Measurements from ENCODE around the gene PCDH11X. TPM values are rescaled to one million over a fixed set of nuclear protein-coding genes. Genes with fewer than 3 reads are reported as not detected.
"Not testable (repeated sequence)": the region's sequence is repeated elsewhere in the genome, so short reads cannot be mapped to it uniquely, and the experiment has no call there.

Gene PCDH11X, protein sequence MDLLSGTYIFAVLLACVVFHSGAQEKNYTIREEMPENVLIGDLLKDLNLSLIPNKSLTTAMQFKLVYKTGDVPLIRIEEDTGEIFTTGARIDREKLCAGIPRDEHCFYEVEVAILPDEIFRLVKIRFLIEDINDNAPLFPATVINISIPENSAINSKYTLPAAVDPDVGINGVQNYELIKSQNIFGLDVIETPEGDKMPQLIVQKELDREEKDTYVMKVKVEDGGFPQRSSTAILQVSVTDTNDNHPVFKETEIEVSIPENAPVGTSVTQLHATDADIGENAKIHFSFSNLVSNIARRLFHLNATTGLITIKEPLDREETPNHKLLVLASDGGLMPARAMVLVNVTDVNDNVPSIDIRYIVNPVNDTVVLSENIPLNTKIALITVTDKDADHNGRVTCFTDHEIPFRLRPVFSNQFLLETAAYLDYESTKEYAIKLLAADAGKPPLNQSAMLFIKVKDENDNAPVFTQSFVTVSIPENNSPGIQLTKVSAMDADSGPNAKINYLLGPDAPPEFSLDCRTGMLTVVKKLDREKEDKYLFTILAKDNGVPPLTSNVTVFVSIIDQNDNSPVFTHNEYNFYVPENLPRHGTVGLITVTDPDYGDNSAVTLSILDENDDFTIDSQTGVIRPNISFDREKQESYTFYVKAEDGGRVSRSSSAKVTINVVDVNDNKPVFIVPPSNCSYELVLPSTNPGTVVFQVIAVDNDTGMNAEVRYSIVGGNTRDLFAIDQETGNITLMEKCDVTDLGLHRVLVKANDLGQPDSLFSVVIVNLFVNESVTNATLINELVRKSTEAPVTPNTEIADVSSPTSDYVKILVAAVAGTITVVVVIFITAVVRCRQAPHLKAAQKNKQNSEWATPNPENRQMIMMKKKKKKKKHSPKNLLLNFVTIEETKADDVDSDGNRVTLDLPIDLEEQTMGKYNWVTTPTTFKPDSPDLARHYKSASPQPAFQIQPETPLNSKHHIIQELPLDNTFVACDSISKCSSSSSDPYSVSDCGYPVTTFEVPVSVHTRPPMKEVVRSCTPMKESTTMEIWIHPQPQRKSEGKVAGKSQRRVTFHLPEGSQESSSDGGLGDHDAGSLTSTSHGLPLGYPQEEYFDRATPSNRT (N-terminal part only)
- under 1 TPM in 1 of 2 donors, not detected in 1; 0.07 TPM for total RNA-seq

DNA sequence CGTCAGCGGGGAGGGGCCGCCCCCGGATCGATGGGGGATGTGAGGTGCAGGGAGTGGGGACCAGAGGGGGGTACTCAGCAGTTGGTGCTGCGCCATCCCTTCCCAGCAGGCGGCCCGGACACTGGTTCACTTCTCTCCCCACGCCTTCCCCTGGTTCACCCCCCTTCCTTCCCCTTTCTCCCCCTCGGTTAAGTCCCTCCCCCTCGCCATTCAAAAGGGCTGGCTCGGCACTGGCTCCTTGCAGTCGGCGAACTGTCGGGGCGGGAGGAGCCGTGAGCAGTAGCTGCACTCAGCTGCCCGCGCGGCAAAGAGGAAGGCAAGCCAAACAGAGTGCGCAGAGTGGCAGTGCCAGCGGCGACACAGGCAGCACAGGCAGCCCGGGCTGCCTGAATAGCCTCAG is at the start of gene PCDH11X:
Gene PCDH11X, plus strand, starts transcription at position 241 of the 400 bp plus-strand sequence. CDS start 56,130 bp downstream, outside the sequence.
- not testable (repeated sequence) for H3K36me3 Mint-ChIP-seq; H3K27me3 Mint-ChIP-seq; H3K4me1 Mint-ChIP-seq (ENCODE audit: low read depth in 2 of 2); ATAC-seq; H3K9me3 Mint-ChIP-seq; H3K4me3 Mint-ChIP-seq; H3K27ac Mint-ChIP-seq; DNase-seq (ENCODE audit: low spot score)

DNA sequence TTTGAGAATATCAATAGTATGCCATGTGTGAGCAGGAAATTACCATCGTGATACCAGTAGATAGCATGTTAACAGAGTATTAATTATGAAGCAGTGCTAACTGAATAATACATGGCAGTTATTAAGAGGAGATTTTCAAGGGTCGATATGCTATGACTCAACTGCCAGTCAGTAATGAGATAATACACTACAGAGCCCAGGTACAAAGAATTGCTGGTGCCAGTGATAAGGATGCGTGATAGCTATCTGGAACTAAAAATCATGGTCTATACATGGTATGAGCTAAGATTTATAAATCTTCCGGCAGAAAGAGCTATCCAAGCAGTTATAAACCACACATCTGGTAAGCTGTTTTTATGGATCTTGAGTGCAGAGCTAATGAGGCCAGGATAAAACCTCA is 31.7 kb upstream of the PCDH11X start:
- not testable (repeated sequence) for H3K27ac Mint-ChIP-seq; H3K27me3 Mint-ChIP-seq; DNase-seq (ENCODE audit: low spot score); H3K36me3 Mint-ChIP-seq; H3K4me1 Mint-ChIP-seq (ENCODE audit: low read depth in 2 of 2); H3K9me3 Mint-ChIP-seq; H3K4me3 Mint-ChIP-seq; ATAC-seq

DNA sequence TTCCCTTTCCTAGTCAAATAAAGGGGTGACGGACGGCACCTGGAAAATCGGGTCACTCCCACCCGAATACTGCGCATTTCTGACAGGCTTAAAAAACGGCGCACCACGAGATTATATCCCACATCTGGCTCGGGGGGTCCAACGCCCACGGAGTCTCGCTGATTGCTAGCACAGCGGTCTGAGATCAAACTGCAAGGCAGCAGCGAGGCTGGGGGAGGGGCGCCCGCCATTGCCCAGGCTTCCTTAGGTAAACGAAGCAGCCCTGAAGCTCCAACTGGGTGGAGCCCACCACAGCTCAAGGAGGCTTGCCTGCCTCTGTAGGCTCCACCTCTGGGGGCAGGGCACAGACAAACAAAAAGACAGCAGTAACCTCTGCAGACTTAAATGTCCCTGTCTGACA is 26.2 kb upstream of the PCDH11X start:
- not testable (repeated sequence) for H3K4me1 Mint-ChIP-seq (ENCODE audit: low read depth in 2 of 2); H3K9me3 Mint-ChIP-seq; H3K27me3 Mint-ChIP-seq; H3K36me3 Mint-ChIP-seq; H3K27ac Mint-ChIP-seq; H3K4me3 Mint-ChIP-seq; DNase-seq (ENCODE audit: low spot score); ATAC-seq

DNA sequence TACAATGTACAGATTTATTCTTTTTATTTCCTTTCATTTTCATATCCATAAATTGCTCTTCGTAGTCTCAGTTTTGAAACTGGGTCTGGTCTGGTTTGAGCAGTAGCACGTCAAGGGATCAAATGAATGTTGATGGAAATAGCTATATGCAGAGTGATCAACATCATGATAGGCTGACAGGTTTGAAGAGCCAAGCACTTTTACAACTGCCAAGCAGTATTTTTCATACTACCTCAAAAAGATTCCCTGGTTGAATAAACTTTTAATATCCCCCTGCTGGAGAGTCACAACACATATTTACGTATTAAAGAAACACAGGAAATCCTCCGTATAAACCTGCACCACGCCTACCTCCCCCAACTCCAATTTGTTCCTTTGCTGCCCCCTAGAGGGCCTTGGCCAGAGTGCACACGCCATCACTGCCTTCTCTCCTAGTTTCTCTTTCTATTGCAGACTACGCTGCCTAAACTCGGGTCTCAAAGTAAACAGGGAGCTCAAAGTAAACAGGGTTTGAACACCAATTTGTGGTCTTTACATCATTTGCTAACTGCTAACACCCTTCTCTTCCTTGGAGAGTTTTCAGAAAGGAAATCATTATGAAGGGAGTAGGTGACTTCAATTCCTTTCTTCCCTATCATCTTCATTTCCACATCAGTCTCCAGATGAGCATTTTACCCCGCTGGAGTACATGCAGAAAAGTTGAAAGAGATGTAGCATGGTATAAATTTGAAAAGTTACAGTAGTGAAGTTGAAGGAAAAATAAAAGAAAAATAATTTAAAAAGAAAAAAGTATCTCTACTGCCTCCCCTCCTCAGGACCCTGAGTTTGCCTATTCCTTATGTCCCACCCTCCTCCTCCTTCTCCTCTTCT is 8.3 kb upstream of the PCDH11X start:
- not testable (repeated sequence) for H3K27ac Mint-ChIP-seq; H3K4me3 Mint-ChIP-seq; H3K36me3 Mint-ChIP-seq; H3K27me3 Mint-ChIP-seq; H3K4me1 Mint-ChIP-seq (ENCODE audit: low read depth in 2 of 2); H3K9me3 Mint-ChIP-seq; DNase-seq (ENCODE audit: low spot score)
- peak in 1 of 2 donors; percentile 65 for ATAC-seq

DNA sequence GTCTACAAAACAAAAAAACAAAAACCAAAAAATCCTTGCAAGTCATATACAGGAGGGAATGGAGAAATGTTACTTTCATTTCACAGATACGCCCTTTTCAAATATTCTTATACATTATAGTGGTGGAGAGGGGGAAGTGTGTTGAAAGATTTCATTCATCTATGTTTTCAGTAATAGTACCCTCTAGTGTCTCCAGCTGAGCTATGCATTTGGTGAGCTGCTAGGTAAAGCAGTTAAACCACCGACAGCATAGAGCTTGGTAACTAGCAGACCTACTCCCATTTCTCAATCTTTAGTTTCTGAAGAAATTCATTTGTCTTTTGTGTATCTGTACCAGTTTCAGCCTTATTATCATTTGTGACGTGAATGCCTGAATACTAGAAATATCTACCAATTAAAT is 5.2 kb upstream of the PCDH11X start:
- not testable (repeated sequence) for ATAC-seq; H3K9me3 Mint-ChIP-seq; DNase-seq (ENCODE audit: low spot score); H3K27ac Mint-ChIP-seq; H3K4me3 Mint-ChIP-seq; H3K27me3 Mint-ChIP-seq; H3K4me1 Mint-ChIP-seq (ENCODE audit: low read depth in 2 of 2); H3K36me3 Mint-ChIP-seq

DNA sequence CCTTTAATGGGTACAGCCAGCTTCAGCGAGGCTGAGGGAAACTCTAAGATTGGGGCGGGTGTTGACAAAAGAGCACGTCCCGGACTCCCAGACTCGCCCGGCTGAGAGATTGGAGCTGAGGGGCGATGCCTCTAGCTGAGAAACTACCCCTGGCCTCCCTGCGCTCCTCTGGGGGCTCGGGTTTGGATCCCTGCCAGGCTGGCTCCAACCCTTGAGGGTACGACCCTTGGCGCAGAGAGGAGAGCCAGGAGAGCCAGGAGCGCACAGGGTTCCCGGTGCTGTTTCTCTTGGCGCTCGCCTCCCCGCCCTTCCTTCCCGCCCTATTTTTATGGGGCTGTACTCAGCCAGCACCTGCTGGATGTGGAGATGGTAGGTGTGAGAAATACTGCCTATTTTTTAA is 833 bp downstream of the PCDH11X start:
- H3K4me1 Mint-ChIP-seq (ENCODE audit: low read depth in 2 of 2); H3K9me3 Mint-ChIP-seq; H3K4me3 Mint-ChIP-seq; H3K36me3 Mint-ChIP-seq; ATAC-seq; H3K27ac Mint-ChIP-seq; DNase-seq (ENCODE audit: low spot score); H3K27me3 Mint-ChIP-seq: not testable (repeated sequence)

DNA sequence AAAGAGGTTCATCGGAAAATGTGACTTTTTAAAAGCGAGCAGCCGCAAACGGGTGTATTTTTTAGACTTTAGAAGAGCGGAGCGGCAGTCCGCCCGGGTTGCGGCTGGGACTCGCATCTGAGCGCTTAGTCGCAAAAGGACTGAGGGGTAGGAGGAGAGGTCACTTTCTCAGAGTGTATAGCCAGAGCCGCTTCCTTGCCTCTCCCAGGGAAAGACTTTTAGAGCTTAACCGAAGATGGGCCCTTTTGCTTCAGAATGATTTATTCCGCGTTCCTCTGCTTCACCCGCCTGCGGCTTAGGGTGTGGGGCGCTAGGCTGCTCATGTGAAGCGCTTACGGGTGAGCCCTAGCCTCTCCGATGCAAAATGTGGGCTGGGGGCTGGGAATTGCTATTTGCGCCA is 1.5 kb downstream of the PCDH11X start:
- not testable (repeated sequence) for ATAC-seq; H3K27me3 Mint-ChIP-seq; H3K4me1 Mint-ChIP-seq (ENCODE audit: low read depth in 2 of 2); H3K27ac Mint-ChIP-seq; H3K9me3 Mint-ChIP-seq; DNase-seq (ENCODE audit: low spot score); H3K4me3 Mint-ChIP-seq; H3K36me3 Mint-ChIP-seq

DNA sequence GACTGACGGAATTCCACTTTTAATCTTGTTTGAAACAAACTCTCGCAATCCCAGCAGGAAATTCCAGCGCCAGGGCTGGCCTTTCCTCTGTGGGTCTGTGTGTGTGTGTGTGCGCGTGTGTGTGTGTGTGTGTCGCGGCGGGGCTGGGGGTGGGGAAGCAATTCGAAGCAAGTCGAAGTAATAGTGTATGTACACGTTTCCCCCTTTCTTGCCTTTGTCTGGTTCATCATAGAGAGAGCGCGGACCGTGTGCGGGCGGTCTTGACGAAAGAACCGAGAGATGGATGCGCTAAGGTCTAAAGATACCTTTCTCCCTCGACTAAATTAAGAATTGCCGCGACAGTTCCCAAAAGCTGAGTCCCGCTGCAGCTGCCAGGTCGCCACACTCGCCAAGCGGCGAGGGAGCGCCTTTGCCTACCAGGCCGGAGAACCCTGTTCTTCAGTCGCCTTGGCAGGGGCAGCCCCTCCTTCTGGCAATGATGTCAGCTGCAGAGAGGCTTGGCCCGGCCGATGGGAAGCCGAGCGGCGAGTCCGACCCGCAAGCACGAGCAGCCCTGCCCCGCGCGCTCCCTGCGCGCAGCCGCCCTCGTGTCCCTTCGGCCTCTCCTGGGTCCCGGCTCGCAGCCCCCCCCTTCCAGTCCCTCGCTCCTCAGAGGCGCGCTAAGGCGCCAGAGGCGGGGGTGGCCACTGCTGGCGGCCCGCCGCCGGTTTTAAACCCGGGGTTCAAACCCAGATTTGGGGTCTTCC is 2.6 kb downstream of the PCDH11X start:
- not testable (repeated sequence) for H3K9me3 Mint-ChIP-seq; H3K4me1 Mint-ChIP-seq (ENCODE audit: low read depth in 2 of 2); DNase-seq (ENCODE audit: low spot score); ATAC-seq; H3K36me3 Mint-ChIP-seq; H3K4me3 Mint-ChIP-seq; H3K27ac Mint-ChIP-seq; H3K27me3 Mint-ChIP-seq

DNA sequence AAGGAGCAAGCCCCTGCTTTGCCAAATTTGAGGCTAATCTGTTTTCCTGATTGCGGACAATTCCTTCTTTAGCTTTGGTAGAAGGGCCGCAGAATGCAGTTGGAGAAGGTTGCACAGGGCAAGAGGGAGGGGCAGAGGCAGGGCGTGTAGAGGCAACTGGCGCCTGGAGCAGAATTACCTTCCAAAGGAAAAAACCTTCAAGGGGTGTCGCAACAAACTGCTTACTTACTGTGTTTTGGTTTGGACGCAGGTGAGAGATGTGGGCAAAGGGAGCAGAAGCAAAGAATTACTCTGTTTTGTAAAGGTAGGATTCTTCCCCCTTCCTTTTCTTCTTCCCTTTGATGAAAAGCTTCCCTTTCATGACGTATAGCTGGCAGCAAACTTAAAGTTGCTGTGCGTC is 3.6 kb downstream of the PCDH11X start:
- H3K4me3 Mint-ChIP-seq; H3K27me3 Mint-ChIP-seq; H3K4me1 Mint-ChIP-seq (ENCODE audit: low read depth in 2 of 2); H3K36me3 Mint-ChIP-seq; ATAC-seq; DNase-seq (ENCODE audit: low spot score); H3K27ac Mint-ChIP-seq; H3K9me3 Mint-ChIP-seq: not testable (repeated sequence)

DNA sequence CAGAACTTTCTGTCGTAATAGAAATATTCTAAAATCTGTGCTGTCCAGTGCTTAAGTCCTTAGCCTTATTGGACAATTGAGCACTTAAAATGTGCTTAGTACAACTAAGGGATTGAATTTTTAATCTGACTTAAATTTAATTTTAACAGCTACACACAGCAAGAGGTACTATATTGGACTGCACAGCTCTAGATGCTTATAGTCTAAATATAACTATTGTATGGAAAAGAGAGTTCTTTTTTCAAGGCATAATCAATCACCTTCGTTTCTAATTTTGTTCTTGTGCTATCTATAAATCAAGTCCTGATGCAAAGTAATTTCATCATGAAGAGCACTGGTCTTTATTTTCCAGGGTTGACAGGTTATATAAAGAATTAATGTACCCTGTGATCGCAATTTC is 38.4 kb downstream of the PCDH11X start:
- not testable (repeated sequence) for H3K4me3 Mint-ChIP-seq; ATAC-seq; H3K27me3 Mint-ChIP-seq; H3K4me1 Mint-ChIP-seq (ENCODE audit: low read depth in 2 of 2); H3K36me3 Mint-ChIP-seq; DNase-seq (ENCODE audit: low spot score); H3K27ac Mint-ChIP-seq; H3K9me3 Mint-ChIP-seq

DNA sequence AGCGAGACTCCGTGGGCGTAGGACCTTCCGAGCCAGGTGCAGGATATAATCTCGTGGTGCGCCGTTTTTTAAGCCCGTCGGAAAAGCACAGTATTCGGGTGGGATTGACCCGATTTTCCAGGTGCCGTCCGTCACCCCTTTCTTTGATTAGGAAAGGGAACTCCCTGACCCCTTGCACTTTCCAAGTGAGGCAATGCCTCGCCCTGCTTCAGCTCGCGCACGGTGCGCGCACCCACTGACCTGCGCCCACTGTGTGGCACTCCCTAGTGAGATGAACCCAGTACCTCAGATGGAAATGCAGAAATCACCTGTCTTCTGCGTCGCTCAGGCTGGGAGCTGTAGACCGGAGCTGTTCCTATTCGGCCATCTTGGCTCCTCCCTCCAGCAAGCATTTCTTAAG is 46.1 kb downstream of the PCDH11X start:
- not testable (repeated sequence) for DNase-seq (ENCODE audit: low spot score); ATAC-seq; H3K9me3 Mint-ChIP-seq; H3K27ac Mint-ChIP-seq; H3K27me3 Mint-ChIP-seq; H3K4me3 Mint-ChIP-seq; H3K36me3 Mint-ChIP-seq; H3K4me1 Mint-ChIP-seq (ENCODE audit: low read depth in 2 of 2)
